Fibroblast of villous mesenchyme (primary cell): Measurements from ENCODE around the gene SHF. TPM values are rescaled to one million over a fixed set of nuclear protein-coding genes. Genes with fewer than 3 reads are reported as not detected.

Experiments
- DNase-seq: peaks from one replicate; pipeline ENCODE4 v3.0.0-alpha.2; 2010; ENCODE audit warnings: low read depth
- H3K4me3 ChIP-seq: 2 replicates; pipeline ENCODE4 v1.5.1; 2011; ENCODE audit warnings: low read depth, mild to moderate bottlenecking, low read length
- total RNA-seq: library from RNA; depleted of rRNA; stranded (reverse); fragments of >200 nt; gene quantifications from 2 replicates; pipeline ENCODE4 v1.2.3, GENCODE V29; 2012
- TF ChIP-seq, protein P1 (sequence below): IDR thresholded peaks from 2 replicates; pipeline ENCODE4 v1.5.1; 2012; ENCODE audit warnings: low read depth, mild to moderate bottlenecking, low read length; ENCODE audit not compliant: insufficient read depth

The SHF gene
- total RNA-seq, 1 donor: 2.6 TPM

DNA sequence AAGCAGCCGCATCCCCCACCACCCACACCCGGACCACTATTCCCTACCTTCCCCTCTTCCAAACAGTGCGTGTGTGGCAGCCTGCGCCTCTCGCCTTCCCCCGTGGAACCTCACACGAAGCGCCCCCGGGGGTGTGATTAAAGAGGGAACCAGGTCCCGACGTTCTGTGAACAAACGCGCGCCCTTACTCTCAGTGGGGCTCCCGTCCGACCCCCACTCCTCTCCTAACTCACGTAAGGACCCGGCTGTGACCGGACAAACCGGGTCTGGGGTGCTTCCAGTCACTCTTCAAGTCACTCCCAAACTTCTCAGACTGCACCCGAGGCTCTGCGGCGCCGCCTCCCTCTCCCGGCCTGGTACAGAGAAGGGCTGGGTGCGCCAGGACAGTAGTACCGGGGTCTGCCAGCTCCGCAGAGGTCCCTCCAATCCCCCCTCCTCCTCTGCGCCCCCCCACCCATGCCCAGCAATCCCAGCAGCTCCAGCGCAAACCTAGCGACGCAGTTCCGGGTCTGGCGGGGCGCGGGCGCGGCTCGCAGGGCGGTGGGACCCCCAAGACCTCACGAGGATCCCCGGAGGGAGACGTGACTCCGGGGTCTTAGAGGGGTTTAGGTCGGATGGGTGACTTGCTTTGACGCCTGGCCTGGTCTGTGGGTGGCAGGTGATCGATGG lies 58.7 kb downstream of the SHF start:
- H3K4me3 ChIP-seq: no peak overlapping the region
- DNase-seq: no peak
- TF ChIP-seq, protein P1, sequence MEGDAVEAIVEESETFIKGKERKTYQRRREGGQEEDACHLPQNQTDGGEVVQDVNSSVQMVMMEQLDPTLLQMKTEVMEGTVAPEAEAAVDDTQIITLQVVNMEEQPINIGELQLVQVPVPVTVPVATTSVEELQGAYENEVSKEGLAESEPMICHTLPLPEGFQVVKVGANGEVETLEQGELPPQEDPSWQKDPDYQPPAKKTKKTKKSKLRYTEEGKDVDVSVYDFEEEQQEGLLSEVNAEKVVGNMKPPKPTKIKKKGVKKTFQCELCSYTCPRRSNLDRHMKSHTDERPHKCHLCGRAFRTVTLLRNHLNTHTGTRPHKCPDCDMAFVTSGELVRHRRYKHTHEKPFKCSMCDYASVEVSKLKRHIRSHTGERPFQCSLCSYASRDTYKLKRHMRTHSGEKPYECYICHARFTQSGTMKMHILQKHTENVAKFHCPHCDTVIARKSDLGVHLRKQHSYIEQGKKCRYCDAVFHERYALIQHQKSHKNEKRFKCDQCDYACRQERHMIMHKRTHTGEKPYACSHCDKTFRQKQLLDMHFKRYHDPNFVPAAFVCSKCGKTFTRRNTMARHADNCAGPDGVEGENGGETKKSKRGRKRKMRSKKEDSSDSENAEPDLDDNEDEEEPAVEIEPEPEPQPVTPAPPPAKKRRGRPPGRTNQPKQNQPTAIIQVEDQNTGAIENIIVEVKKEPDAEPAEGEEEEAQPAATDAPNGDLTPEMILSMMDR: no peak

DNA sequence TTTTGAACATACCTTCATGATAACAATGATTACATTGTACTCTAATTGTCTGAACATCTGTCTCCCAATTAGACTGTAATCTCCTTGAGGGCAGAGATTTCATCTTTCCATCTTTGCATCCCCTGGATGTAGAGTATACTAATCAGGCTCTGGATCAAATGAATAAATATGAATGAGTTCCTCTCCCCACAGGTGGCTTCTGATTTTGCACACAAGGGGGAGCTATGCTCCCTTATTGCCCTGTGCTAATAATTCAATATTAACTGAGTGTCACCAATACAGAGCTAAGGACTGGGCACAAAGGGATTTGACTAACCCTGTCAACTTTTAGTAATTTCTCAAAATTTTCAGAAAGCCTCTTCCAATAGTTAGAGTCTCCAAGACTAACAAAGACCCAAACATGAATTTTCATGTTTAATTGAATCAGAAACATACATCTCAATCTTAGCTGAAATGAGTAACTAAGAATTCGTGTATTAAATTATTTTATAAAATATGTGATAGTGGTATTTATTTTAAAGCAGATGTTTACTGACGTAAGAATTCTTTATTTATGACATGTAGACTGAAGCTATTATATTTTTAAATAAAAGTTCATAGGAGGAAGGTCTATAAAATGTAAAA lies 61.1 kb downstream of the SHF start:
- no peak overlapping the region for H3K4me3 ChIP-seq
- peak; percentile 28 for DNase-seq
- TF ChIP-seq, protein P1: peak; percentile 62

DNA sequence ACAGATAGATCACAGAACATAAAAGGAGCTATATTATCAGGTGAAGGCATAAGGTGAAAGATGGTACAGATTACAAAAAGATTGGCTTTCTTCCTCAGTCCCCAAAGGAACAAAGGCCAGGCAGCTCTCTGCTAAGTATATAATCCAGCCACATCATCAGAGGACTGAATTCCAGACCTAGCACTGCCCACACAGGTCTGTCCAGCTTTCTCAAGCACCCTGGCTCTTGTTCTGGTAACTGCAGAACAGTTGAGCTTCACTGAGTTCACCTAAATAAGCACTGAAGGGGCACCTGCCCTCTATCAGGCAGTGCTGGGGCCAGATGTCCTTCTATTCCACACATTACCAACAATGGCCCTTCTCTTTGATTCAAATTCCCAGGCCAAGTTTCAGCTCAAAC lies 64.4 kb downstream of the SHF start:
- DNase-seq: no peak
- no peak overlapping the region for H3K4me3 ChIP-seq
- TF ChIP-seq, protein P1: no peak

DNA sequence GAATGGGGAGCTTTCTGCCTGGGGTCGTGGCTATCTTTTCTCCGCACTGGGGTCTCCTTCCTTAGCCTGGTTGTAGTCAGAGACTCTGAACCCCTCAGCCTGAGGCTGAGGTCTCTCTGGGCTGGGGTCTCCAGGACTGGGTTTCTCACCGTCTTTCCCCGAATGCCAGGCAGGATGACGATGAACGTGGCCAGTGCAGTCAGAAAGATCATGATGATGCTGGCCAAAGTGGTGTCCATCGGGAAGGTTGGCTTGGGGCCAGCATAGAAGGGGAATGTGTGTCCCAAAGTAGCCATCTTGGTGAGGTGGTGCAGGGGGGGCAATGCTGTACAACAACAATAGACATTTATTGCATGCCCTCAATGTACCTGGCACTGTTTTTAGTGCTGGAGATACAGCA lies 65.0 kb downstream of the SHF start:
- no peak overlapping the region for H3K4me3 ChIP-seq
- TF ChIP-seq, protein P1: no peak
- no peak for DNase-seq

DNA sequence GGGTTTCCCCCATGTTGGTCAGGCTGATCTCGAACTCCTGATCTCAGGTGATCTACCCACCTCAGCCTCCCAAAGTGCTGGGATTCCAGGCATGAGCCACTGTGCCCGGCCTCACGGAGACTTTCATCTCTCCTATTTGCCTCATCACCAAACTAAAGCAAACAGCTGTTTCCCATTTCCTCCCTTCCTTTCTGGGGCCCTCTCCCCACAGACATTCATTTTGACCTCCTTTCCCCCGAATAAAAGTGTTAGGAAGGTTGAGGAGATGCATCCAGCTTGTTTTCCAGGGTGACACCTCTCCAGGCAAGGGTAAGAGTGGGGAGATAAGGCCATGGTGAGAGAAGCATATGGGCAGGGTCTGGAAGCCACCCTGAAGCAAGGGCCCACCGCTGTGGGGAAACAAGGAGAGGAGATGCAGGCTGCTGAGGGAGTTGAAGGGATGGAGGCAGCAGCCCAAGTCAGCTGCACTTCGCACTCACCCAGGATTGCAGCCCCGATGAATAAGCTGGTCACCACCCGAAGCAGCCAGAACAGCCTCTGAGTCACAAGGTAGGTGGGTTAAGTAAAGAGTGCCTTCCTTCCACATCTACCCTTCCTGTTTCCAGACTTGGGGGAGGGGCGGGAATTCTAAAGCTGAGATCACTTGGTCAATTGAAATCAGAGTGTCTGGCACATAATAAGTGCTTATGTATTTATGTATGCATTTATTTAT lies 65.9 kb downstream of the SHF start:
- no peak overlapping the region for H3K4me3 ChIP-seq
- TF ChIP-seq, protein P1: no peak
- peak; percentile 36 for DNase-seq

DNA sequence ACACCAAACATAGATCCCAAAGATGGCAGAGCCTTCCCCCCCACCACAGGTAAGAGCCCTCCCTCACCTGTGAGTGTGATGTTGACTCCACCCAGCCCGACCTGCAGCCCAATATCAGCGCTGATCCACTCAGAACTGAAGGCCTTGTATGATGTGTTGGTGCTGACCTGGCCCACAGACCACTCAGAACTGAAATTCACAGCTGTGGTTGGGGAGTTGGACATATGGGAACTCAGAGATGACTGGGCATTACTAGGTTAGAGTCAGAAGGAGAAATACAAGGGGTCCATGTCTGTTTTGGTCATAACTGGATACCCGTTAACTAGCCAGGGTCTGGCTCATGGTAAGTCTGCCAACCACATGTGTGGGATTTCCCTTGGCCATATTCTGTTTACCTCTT lies 66.7 kb downstream of the SHF start:
- no peak for DNase-seq
- H3K4me3 ChIP-seq: no peak overlapping the region
- TF ChIP-seq, protein P1: no peak
